Stimulated activated CD8-positive, alpha-beta memory T cell treated with anti-CD3 and anti-CD28 coated beads, Interleukin-7, amount 100 ng/mL, for 48 hours (primary cell): ENCODE data around the gene RFFL.

ENCODE experiments used
- DNase-seq, 2 donors: peaks; one replicate each; pipeline ENCODE4 v3.0.0-alpha.2; 2020; ENCODE audit warnings: low read depth in 1 of 2; ENCODE audit errors: extremely low read depth in 1 of 2

The RFFL gene

DNA sequence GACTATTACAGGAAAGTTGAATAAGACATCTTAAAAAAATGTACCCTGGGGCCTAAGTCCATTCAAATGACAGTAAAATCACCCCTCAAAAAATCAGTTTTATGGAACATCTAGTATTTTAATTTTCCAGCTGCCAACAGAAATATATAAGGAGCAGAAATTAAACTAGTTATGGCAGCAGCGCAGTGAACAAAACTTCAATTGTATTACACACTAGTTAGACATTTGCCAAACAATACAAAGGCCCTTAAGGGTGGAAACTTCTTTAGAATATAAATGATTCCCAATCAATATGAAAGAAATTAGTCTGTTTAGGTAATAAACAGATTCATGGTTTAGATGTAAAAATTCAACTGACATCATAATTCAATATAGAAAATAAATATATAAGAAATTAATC lies 18.1 kb upstream of the RFFL start:
- no peak for DNase-seq

DNA sequence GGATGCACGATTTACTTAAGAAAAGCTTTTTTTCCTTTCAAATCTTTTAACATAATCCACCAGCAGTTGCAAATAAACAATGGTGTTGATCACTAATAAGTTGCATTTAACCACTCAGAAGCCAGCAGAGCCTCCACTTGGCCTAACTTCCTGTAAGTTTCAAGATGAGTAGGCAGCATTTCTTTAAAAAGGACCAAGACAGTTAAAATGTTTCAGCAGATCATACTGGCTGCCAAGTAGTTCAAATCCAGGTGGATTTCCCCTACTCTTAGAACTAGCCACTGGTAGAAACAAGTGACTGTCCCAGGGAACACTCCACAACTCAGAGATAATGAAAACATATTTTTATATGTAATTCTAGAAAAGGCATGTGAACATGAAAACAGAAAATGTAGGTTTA lies 17.0 kb upstream of the RFFL start:
- no peak for DNase-seq

DNA sequence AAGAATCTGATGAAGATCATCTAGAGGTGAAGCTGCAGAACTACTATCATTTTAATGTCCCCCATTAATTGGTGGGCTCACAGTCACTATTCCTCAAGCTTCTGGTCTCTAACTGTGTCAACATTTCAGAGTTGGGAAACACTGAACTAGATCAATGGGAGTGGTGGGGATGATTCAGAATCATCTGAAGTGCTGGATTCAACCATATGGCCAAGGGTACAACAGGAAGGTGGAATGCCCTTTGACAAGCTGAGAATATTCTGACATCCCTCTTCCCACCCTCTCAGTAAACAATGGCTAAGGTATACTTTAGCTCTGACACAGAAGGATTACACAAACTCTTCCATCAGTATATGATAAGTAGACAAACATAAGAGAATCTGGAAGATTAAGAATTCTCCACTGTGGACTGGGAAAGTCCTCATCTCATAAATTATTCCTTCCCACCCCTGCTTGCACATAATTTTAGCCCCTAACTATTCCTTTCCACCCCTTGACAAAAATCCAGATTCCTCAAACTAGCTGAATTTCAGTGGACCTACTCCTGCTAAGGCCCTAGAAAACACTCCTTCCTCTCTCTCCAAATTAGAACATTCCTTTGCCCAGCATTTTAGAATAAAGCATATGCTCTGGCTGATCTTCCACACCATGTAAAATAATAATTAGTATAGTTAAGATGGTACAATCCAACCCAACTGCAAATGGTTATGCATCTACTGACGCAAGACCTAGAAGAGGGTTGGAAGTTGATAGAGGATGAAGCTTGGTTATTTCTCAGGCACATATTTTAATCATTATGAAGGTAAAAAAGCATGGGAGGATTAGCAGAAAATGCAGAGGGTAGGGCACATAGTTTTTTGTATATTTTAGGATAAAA lies 16.3 kb upstream of the RFFL start:
- DNase-seq, result no peak

DNA sequence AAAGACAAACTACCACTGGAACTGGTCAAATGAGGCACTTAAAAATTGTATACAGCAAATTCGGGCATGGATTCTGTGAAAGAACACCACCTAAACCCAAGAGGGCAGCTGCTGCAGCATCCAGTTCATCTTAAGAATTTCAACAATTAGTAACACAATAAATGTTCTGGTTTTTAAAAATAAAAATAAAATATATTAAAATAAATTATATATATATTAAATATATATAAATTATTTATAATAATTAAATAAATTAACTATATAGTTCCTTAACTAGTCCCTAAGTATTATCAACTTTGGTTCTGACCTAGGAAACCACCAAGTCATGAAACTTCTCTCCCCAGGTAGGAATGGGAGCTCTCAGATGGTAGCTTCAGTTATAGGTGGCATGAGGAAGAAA lies 13.4 kb upstream of the RFFL start:
- no peak for DNase-seq

DNA sequence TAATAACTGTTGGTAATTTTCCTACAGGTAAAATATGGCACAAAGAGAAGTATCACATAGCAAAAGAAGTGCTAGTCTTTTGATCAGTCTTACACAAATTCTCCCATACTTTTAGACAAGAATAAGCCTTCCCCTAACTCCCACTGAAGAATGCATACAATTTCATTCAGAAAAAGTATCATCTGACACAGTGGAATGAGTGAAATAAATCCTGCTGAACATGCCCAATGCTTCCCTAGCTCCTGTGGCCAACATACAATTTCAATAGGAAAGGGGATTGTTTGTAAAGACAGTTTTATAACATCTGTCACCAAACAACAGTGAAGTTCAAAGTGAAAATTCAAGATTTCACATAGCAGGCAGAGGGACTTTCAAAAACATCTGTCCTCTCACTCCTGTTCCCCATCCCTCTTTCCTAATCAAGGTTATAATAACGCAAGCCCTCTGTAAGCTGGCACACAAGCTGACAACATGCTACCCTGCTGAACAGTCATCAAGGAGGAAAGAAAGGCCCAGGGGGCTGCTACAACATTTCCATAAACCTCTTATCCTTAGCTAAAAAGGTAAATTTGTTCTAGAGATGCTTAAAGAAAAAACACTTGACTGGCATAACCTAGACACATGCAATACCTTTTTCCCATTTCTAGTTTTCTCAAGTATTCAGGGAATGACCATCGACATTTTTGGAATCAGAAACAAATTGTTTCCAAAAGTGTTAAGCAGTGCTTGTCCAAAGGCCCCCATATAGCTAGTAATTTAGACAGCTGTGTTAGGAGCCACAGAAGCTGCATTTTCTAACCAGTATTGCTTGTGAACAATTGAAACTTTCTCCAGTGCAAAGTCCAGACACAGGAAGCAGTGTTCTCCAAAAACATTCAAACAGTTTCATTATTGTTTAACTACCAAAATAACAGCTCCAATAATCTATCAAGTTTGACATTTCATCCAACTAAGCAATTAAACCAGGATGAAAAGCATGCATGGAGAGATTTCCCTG lies 11.5 kb upstream of the RFFL start:
- DNase-seq, result no peak

DNA sequence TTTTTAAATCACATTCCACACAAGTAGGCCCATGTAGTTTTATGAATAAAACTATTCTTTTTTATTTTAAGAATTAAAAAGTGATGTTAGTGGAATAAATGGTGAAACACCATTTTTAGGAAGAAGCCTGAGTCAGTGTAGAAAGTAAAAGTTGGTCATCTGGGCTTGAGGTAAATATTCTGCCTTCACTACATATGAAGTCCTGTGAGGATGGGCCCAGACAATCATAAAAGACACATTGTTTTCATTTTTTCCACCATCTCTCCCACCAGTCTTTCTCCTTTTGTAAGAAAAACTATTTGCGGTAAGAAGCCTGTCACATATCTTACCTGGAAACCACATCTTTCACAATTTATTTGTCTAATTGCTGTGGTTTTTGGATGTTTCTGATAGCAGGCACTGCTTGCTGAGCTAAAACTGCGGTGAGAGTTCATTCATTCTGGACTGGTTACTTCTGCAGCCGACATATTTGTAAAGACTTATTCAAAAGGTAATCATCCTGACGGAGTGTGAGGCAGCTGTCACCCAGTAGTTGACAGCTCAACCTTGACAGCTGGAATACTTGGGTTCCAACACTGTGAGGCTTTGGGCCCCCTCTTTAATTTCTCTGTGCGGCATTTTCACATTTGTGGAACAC lies 10.6 kb upstream of the RFFL start:
- DNase-seq, result peak in 1 of 2 donors; percentile 32

DNA sequence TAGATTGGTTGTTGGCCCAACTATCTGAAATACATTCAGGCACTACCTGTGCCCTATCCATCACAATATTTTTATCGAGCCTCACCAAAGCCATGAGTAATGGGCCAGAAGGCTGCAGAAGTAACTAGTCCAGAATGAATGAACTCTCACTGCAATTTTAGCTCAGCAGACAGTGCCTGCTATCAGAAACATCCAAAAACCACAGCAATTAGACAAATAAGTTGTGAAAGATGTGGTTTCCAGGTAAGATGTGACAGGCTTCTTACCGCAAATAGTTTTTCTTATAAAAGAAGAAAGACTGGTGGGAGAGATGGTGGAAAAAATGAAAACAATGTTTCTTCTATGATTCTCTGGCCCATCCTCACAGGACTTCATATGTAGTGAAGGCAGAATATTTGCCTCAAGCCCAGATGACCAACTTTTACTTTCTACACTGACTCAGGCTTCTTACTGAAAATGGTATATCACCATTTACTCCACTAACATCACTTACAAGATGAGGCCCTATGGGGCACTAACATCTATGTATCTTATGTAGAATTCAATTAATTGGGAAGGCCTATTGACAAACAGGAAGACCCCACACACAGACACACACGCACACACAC lies 9.8 kb upstream of the RFFL start:
- DNase-seq, result no peak

- DNase-seq, result no peak
Observed at GRCh38 chr17:35069311-35069710, 5.8 kb upstream of the RFFL start.

- DNase-seq, result no peak
Observed at GRCh38 chr17:35068249-35068648, 4.7 kb upstream of the RFFL start.

DNA sequence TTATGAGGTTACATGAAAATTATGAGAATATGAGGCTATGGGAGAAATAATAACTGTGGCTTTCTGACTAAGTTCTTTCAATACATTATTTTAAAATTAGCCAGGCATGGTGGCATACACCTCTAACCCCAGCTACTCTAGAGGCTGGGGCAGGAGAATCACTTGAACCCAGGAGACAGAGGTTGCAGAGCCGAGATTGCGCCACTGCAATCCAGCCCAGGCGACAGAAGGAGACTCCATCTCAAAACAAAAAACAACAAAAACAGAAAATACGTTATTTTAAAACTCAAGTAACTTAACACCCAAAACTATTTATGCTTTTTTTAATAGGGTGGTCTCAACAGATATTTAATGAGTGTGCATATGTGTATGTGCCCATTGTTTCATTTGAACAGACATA lies 2.4 kb upstream of the RFFL start:
- DNase-seq, result no peak

DNA sequence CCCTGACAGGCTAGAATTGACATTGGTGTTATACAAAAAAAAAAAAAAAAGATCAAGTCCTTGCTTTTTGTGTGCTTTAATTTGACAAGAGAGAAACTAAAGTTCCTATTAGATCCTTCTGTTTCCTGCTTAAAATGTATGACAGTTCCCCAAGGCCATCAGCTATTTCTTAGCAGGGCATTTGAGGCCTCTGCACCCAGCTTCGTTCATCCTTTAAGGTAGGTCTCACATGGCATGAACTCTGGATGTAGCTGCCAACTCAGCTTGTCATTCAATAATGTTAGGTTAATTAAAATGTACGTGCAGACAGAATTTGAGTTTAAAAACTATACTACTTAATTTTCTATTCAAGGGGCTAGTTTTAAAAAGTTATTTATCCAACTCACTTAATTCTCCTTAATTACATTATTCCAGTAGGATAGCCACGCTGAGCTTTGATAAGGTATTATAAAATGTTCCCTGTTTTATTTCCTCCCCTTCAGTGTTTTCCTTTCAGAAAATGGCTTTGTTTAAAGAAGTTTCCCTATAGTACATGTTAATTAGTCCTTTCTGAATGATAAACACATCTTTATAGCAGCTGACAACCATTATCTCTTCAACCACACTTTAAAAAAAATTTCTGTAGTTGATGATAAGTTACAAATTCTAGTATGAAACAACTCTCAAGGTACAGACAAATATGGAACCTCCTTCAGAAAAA lies 1.2 kb upstream of the RFFL start:
- no peak for DNase-seq

- no peak for DNase-seq
Observed at GRCh38 chr17:35062308-35062707, 1.2 kb downstream of the RFFL start.

- DNase-seq, result no peak
Observed at GRCh38 chr17:35057332-35057915, 6.1 kb downstream of the RFFL start.

DNA sequence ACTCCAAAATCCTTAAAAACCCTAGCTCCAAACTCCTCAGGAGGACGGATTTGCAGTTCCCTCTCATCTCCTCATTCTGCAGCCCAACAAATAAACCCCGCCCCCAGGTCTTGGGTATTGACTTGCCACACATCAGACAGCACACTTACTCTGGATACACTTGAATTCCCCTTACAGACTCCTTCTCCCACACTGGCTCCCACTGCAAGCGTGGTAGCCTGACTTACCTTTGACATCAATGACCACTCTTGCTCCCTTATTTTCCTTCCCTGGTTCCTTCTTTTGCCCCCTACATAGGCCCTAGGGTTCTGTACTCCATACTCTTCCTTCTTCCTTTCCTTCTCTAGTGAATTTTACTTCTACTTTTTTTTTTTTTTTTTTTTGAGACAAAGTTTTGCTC lies 7.5 kb downstream of the RFFL start:
- no peak for DNase-seq

- no peak for DNase-seq
Observed at GRCh38 chr17:35053204-35053603, 10.3 kb downstream of the RFFL start.

GRCh38 chr17:35052780-35053179 lies 10.7 kb downstream of the RFFL start:
- DNase-seq, result no peak

DNA sequence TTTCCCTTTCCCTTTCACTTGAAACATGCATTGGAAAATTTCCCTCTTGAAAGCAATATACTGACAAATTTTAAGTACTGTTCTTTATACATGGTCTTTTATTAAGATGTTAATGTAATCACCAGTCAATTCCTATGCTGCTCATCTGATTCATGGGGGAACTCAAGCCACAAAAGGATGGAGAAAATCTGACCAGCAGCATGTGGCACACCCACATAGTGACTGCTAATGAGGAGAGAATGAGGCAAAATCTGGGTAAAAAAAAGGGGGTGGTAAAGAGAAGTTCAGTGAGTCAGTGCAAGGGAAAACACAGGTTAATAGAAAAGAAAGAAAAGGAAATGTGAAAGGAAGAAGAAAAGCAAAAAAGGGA lies 11.3 kb downstream of the RFFL start:
- no peak for DNase-seq

DNA sequence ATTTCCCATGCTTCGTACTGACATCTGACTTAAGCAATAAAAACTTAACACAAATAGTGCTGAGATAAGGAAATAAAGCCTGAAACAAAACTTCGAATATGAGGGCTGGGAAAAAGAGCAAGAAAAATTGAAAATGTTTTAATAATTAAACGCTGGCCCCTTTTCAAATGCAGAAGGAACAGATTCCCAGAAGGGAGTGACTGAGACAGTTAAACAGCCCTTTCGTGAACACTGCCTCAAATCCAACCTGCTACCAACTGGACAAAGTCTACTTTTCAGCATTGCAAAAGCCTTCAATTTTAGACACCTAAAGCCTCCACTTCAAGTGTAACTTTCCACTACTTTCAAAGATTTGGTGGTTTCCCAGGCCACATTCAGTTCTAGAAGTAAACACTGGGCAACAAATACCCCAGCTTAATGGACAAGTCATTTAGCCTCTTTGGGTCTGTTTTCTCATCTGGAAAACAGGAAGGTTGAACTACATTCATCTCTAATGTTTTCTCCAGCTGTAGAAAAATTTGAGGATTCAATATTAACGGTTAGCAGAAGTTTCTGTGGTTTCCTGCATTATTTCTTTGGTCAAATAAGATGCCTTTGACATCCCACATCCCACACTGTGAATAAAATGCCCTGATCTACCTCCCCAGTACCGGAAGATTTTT lies 11.8 kb downstream of the RFFL start:
- no peak for DNase-seq

DNA sequence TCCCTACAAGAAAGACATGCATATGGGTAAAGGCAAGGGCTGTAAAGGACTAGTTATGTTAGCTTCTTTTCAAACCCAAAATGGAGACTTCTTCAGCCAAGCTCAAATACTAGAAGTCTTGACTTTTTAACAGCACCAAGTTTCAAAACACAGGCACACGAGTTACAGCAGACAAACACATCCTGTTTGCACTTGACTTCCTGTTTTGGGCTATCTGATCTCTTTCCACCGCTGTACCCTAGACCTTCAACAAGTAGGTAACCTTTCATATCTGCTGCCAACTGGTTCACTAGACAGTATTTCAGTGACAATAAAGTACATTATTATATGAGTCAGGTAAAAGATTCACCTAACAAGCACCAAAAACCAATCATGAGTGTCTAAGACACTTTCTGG lies 12.3 kb downstream of the RFFL start:
- no peak for DNase-seq
